NT2/D1 (cell line): ENCODE measurements around the gene SORCS3.

Experiments used
- DNase-seq: peaks from one replicate; pipeline ENCODE4 v3.0.0-alpha.2; 2011; ENCODE audit warnings: low read depth, low spot score
- H3K27me3 ChIP-seq: 2 replicates; pipeline ENCODE4 v1.6.0; 2011; ENCODE audit warnings: mild to moderate bottlenecking; ENCODE audit not compliant: insufficient read length, insufficient read depth
- H3K36me3 ChIP-seq: 2 replicates; pipeline ENCODE4 v1.6.1; 2011; ENCODE audit warnings: mild to moderate bottlenecking, low read length, mixed read lengths; ENCODE audit not compliant: insufficient read depth, insufficient read length
- H3K4me1 ChIP-seq: 2 replicates; pipeline ENCODE4 v1.5.1; 2011; ENCODE audit not compliant: insufficient read depth, insufficient read length
- H3K4me3 ChIP-seq: 2 replicates; pipeline ENCODE4 v1.5.1; 2011; ENCODE audit warnings: low read depth; ENCODE audit not compliant: insufficient read length
- H3K9ac ChIP-seq: 2 replicates; pipeline ENCODE4 v1.6.0; 2011; ENCODE audit warnings: low read depth; ENCODE audit not compliant: insufficient read length
- H3K9me3 ChIP-seq: 2 replicates; pipeline ENCODE4 v1.5.1; 2011; ENCODE audit warnings: mild to moderate bottlenecking, low read length; ENCODE audit not compliant: insufficient read depth
- SUZ12 ChIP-seq: IDR thresholded peaks from 2 replicates; pipeline ENCODE4 v1.6.1; 2011; ENCODE audit not compliant: insufficient read length, insufficient read depth; ENCODE audit errors: extremely low read depth
- YY1 ChIP-seq: IDR thresholded peaks from 2 replicates; pipeline ENCODE4 v1.6.1; 2011; ENCODE audit not compliant: insufficient read length, insufficient read depth
- ZNF274 ChIP-seq: IDR thresholded peaks from 2 replicates; pipeline ENCODE4 v1.6.1; 2011; ENCODE audit warnings: mild to moderate bottlenecking, low read depth, low read length

Gene SORCS3

GRCh38 chr10:105243381-105243780, 602.3 kb downstream of the SORCS3 start:
- H3K9ac ChIP-seq = no peak overlapping the region
- DNase-seq = no peak
- H3K4me1 ChIP-seq = no peaks in the 10 kb centered on the region
- no peaks in the 10 kb centered on the region for H3K27me3 ChIP-seq
- no peak for TF ChIP-seq YY1
- TF ChIP-seq SUZ12 = no peak
- TF ChIP-seq ZNF274 = no peak
- no peaks in the 10 kb centered on the region for H3K9me3 ChIP-seq
- no peak overlapping the region for H3K4me3 ChIP-seq
- H3K36me3 ChIP-seq = no peaks in the 10 kb centered on the region

DNA sequence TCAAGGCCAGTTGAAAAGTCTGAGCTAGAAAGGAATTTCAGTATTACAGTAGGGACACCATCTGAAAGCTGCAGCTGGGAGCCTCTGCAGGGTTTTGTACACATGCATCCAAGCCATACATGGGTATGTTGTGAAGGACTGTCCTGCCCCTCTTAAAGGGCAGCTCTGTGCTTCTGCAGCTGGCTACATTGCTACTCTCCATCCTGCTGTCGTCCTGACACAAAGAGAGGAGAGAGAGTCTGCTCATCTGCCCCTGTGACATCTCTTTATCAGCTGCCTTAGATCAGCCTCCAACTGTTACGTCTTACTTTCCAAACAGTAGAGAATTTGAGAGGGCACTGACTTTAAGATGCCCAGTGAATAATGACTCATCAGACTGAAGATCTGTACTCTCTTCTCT, 602.7 kb downstream of the SORCS3 start:
- Histone ChIP-seq H3K4me1 (no peaks in the 10 kb centered on the region), H3K36me3 (no peaks in the 10 kb centered on the region), H3K9me3 (no peaks in the 10 kb centered on the region), H3K4me3 (no peak overlapping the region), H3K27me3 (no peaks in the 10 kb centered on the region), H3K9ac (no peak overlapping the region)
- no peak for TF ChIP-seq SUZ12
- no peak for TF ChIP-seq ZNF274
- no peak for TF ChIP-seq YY1
- DNase-seq = no peak

- no peaks in the 10 kb centered on the region for H3K27me3 ChIP-seq
- H3K36me3 ChIP-seq = no peaks in the 10 kb centered on the region
- no peaks in the 10 kb centered on the region for H3K4me1 ChIP-seq
- no peak for TF ChIP-seq ZNF274
- H3K4me3 ChIP-seq = no peak overlapping the region
- no peak for DNase-seq
- no peak overlapping the region for H3K9ac ChIP-seq
- no peaks in the 10 kb centered on the region for H3K9me3 ChIP-seq
Observed at GRCh38 chr10:105247831-105248499, 606.9 kb downstream of the SORCS3 start.

DNA sequence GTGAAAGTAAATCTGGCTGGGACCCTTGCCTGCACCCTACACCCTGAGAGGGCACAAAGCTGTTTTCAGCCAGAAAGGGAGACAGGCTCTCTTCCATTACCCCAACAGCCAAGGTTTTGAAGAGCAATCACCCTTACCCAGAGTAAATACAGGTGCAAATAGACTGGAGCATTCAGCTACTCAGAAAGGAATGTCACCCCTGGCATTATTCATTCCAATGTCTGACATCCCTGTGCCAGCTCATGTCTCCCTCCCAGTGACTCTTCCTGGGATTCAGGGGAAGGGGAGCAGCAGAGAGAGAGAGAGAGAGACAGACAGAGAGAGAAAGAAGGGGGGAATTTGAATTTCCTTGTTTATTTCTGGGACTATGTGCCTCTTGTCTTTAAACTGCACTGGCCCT, 611.8 kb downstream of the SORCS3 start:
- no peaks in the 10 kb centered on the region for H3K36me3 ChIP-seq
- TF ChIP-seq ZNF274 = no peak
- TF ChIP-seq YY1 = no peak
- TF ChIP-seq SUZ12 = no peak
- no peaks in the 10 kb centered on the region for H3K9me3 ChIP-seq
- no peaks in the 10 kb centered on the region for H3K4me1 ChIP-seq
- H3K9ac ChIP-seq = no peak overlapping the region
- no peak overlapping the region for H3K4me3 ChIP-seq
- H3K27me3 ChIP-seq = no peaks in the 10 kb centered on the region
- DNase-seq = no peak

- no peaks in the 10 kb centered on the region for H3K36me3 ChIP-seq
- H3K27me3 ChIP-seq = no peaks in the 10 kb centered on the region
- no peak for TF ChIP-seq SUZ12
- TF ChIP-seq YY1 = no peak
- TF ChIP-seq ZNF274 = no peak
- no peaks in the 10 kb centered on the region for H3K4me1 ChIP-seq
- H3K9ac ChIP-seq = no peak overlapping the region
- H3K9me3 ChIP-seq = no peaks in the 10 kb centered on the region
- no peak overlapping the region for H3K4me3 ChIP-seq
- DNase-seq = no peak
Observed at GRCh38 chr10:105253515-105254212, 612.6 kb downstream of the SORCS3 start.

DNA sequence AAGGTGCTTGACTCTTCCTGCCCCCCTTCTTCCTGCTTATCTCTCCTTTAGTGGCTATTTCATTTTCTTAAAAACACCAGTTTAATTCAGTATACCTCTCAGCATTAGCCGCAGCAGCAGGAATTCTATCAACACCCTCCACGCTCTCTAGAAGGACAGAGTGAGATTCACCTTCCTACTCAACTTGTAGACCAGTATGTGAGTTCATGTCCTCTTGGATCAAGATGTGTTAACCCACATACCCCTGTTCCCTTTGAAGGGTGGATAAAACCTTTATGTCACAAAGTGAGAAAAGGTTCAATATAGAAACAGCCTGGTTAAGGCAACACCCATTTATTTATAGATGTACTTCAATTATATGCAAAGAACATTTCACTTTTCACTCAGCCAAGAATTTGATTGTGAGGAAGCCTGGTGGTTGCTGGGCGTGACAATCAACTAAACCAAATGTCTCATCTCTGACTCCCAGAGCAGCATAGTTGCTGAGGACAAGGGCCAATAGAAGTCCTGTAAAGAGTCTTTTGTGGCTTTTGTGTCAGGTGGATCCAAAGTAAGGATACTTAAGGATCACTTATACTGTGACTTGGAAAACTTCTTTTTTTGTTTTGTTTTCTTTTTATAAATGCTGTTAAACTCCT, 617.1 kb downstream of the SORCS3 start:
- TF ChIP-seq ZNF274 (no peak), YY1 (no peak), SUZ12 (no peak)
- H3K27me3 ChIP-seq = no peaks in the 10 kb centered on the region
- no peak for DNase-seq
- H3K4me1 ChIP-seq = no peaks in the 10 kb centered on the region
- no peak overlapping the region for H3K9ac ChIP-seq
- H3K9me3 ChIP-seq = no peaks in the 10 kb centered on the region
- H3K36me3 ChIP-seq = no peaks in the 10 kb centered on the region
- H3K4me3 ChIP-seq = no peak overlapping the region

DNA sequence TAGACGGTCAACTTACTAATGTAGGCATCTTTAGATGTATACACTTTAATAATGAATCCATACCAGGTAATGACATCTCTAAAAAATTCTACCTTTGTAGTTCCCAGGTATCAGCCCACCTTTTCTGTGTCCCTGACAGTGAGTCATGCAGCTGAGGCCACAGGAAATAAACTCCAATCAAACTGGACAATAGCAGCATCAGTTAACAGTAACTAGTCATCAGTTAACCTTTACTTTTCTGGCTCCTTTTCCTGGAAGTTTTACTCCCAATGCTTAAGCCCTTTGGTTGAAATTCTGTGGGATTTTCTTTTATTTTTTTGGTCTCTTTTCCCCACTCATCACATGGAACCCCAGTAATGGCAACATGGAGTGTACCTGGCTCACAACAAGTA, 617.6 kb downstream of the SORCS3 start:
- Histone ChIP-seq H3K9ac (no peak overlapping the region), H3K4me3 (no peak overlapping the region), H3K27me3 (no peaks in the 10 kb centered on the region), H3K36me3 (no peaks in the 10 kb centered on the region), H3K9me3 (no peaks in the 10 kb centered on the region), H3K4me1 (no peaks in the 10 kb centered on the region)
- TF ChIP-seq YY1 = no peak
- TF ChIP-seq ZNF274 = no peak
- no peak for TF ChIP-seq SUZ12
- DNase-seq = no peak
